GM19099 (cell line): Measurements from ENCODE around the gene TXNRD2.

ENCODE experiments used
- POLR2A ChIP-seq: IDR thresholded peaks from 3 replicates; pipeline ENCODE4 v1.6.1; 2011; ENCODE audit warnings: low read depth; ENCODE audit not compliant: insufficient read length; ENCODE audit errors: extremely low read depth

Gene TXNRD2

DNA sequence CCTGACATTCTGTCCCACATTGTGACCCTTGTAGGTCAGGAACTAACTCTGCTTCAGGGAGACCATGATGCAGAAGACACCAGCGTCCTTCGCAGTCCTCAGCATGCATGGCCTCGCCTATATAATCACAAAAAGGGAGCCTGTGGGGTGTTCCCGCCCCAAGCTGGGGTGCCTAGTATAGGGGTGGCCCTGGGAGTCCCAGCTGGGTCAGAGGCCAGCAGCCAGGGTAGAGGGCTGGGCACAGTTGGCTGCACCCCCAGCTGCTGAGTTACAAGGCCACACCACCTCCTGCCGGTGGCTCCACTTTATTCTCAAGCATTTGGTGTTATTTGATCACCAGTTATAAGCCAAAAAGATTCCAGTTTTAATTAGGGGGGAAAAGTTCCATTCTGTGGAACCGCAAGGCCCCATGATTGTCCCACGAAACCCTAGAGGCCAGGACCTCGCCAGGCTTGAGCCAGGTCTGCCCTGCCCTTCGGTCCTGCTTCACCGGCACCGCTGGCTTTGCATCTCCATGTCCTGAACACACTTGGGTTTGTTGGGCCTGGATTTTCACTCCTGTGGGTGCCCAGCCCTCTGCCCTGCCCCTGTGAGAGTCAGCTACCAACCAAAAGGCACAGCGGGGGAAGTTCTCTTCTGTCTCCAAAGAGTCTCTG is 72.0 kb downstream of the TXNRD2 start:
- no peak for TF ChIP-seq POLR2A

DNA sequence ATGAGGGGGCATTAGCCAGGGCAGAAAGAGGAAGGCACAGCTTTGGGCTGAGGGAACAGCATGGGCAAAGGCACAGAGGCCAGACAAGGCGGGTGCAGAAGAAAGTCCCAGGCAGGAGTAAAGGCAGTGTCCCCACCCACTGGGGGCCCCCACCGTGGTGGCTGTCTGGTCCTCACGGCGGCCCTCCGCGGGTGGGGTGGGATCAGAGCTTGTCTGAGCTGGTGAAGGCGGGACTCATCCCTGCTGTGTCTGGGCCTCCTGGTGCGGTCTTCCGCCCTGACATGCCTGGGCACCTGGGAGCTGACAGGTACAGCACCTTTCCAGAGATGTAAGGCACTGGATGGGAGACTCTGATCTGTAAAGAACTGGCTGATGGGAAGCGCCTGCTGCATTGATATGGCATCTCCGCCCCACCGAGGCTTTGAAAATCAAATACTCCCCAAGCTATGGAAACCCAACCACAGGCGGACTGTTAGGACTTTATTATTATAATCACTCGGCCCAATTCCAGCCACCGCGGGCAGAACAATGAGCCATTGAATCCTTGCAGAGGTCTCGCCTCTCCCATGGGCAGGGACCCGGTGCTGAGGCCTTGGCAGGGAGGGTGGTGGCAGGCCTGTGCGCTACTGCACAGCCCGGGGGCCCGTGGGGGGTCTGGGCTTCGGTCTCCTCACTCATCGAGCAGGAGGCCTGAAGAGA is 72.7 kb downstream of the TXNRD2 start:
- no peak for TF ChIP-seq POLR2A

DNA sequence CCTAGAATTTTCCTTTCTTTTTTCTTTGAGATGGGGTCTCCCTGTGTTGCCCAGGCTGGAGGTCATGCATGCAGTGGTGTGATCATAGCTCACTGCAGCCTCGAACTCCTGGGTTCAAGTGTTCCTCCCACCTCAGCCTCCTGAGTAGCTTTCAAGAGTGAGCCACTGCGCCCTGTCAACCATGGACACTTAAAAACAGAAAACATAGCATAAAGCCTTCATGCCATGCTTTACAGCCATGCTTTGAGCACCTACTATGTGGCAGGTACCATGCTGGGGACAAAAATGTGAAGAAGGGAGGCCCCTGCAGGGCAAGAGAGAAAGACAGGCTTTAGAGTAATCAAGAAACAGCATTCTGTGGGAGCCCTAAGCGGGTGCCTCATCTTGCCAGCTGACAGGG is 73.3 kb downstream of the TXNRD2 start:
- TF ChIP-seq POLR2A: no peak

DNA sequence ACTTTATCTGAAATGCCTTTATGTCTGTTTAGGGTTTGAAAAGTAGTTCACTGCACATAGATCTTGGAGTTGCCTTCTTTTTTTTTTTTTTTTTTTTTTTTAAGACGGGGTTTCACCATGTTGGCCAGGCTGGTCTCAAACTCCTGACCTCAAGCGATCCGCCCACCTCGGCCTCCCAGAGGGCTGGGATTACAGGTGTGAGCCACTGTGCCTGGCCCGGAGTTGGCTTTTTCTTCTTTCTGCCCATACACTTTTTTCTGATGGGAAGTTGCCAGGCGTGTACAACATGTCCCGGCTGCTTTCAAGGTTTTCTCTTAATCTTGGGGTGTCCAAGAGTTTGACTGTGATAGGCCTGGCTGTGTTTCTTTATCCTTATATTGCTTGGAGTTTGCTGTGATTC is 74.0 kb downstream of the TXNRD2 start:
- TF ChIP-seq POLR2A: no peak

DNA sequence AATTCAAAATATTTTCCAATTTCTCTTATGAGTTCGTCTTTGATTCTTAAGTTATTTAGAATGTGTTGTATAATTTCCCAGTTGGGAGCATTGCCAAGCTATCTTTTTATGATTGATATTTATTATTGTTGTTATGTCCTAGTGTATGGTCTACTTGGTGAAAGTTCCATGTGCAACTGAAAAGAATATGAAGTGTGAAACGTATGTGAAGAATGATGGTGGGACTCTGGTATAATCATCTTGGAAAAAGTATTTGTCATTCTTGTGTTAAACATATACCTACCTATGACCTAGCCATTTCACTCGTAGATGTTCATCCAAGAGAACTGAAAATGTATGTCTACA is 75.0 kb downstream of the TXNRD2 start:
- TF ChIP-seq POLR2A: no peak

DNA sequence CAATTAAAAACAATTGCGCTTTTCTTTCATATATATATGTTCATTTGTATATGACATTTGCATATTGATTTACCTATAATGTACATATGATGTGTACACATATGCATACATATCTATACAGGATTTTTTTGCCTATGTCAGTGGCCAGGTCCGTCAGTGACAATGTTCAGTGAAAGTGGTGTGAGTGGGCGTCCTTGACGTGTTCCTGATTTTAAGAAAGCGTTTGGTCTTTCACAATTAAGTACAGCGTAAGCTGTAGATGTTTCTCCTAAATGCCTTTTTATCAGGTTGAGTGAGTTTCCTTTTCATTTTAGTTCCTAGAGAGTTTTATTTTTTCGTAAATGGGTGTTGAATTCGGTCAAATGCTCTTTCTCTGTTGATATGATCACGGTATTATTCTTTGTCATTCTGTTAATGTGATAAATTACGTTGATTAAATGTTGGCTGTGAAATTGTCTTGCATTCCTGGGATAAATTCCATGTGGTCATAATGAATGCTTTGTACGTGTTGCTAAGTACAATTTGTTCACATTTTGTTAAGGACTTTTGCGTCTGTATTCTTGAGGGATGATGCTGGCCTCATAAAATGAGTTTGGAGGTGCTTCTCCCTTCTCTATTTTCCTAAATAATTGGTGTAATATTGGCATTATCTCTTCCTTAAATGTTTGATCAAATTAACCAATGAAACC is 76.3 kb downstream of the TXNRD2 start:
- no peak for TF ChIP-seq POLR2A

DNA sequence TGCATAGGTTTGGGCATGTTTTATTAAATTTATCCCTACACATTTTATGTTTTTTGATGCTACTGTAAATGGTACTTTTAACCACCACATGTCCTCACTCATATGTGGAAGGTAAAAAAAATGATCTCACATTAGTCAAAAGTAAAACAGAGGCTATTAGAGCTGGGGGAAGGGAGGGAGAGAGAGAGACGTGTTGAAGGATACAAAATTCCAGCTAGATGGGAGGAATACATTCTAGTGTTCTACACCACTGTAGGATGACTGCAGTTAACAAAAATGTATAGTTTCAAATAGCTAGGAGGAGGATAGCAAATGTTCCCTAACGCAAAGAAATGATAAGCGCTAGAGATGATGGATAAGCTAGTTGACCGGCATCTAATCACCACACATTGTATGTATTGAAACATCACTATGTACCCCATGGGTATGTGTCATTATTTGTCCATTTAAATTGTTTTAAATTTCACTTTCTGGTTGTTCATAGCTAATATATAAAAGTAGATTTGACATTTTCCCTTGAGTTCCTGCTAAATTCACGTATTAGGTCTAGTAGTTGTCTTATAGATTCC is 77.0 kb downstream of the TXNRD2 start:
- no peak for TF ChIP-seq POLR2A

DNA sequence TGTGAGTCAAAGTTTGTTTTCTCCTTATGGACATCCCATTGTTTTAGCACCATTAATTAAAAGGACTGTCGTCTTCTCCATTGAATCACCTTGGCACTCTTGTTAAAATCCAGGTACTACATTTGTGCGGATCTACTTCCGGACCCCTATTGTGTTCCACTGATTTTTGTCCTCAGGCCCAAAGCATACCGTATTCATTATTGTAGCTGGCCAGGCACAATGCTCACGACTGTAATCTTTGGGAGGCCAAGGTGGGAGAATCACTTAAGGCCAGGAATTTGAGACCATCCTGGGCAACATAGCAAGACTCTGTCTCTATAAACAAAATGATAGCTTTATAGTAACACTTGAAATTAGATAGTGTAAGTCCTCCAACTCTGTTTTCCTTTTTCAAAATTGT is 78.0 kb downstream of the TXNRD2 start:
- TF ChIP-seq POLR2A: no peak

DNA sequence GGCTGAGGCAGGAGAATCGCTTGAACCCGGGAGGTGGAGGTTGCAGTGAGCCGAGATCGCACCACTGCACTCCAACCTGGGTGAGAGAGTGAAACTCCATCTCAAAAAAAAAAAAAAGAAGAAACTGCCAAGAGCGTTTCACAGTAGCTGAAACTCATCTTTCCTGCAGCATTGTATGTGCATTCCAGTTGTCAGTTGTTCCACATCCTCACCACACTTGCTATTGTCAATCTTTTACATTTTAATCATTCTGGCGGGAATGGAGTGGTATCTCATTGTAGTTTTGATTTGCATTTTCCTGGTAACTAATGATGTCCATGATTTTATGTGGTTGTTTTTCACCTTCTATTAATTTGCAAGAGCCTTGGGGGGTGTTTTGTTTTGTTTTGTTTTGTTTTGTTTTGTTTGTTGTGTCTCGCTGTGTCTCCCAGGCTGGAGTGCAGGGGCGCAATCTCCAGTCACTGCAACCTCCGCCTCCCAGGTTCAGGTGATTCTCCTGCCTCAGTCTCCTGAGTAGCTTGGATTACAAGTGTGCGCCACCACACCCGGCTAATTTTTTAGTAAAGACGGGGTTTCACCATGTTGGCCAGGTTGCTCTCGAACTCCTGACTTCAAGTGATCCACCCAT is 78.9 kb downstream of the TXNRD2 start:
- no peak for TF ChIP-seq POLR2A

DNA sequence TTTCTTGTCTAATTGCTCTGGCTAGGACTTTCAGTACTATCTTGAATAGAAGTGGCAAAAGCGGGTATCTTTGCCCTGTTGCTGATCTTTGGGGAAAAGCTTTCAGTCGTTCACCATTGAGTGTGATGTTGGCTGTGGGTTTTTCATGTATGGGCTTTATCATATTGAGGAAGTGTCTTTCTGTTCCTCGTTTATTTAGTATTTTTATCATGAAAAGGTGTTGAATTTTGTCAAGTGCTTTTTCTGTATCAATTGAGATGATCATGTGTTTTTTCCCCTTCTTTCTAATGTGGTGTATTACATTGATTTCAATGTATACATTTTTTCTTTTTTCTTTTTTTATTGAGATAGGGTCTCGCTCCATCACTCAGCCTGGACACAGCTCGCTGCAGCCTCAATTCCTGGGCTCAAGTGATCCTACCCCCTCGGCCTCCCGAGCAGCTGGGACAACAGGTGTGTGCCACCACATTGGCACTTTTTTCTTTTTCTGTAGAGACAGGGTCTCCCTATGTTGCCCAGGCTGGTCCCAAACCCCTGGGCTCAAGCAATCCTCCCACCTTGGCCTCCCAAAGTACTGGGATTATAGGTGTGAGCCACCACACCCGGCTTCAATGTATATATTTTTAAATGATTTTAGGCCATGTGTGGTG is 81.6 kb downstream of the TXNRD2 start:
- TF ChIP-seq POLR2A: no peak

DNA sequence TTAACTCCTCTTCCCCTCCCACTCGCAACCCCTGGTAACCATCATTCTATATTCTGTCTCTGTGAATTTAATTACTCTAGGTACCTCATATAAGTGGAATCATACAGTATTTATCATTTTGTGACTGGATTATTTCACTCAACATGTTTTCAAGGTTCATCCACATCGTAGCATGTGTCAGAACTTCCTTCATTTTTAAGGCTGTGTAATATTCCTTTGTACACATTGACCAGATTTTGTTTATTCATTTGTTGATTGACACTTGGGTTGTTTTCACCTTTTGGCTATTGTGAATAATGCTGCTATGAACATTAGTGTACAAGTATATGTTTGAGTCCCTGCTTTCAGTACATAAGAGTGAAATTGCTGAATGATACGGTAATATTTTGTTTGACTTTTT is 84.2 kb downstream of the TXNRD2 start:
- TF ChIP-seq POLR2A: no peak

DNA sequence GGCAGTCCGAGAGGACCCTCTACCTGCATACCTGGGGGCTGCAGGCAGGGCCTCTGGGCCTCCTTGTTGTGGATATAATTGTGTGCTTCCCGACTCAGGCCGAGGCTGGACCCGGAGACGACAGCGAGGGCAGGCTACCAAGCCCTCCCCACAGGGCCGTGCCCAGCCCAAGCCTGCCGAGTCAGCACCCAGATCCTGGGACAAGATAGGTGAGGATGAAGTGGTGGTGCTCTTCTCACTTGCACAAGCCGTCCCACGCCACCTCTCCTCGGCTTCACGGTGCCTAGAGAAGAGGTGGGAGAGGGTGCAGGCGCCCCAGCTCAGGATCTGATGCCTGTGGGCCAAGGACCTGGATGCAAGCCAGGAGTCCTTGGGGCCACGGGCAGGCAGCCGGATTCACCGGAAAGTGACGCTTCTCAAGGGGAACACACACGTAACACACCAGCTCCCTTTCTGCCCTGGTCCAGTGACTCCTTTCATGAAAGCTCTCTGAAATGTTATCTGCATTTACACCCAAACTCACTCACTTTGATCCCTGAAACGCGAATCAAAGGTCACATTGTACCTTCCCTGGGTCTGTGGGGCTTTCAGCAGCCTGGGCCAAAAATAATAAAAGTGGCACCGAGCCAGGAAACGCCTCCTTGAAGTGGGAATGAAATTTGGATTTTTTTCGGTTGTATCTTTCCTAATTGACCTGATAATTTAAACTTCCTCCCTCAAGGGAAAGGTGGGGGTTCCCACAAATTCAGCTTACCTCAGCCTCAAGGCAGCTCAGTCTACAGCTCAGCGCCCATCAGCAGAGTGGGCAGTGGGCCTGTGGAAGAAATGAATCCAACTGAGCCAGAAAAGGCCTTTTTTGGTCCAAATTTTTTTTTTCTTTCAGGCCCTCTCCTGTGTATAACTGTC is 85.9 kb downstream of the TXNRD2 start:
- TF ChIP-seq POLR2A: peak; percentile 33

DNA sequence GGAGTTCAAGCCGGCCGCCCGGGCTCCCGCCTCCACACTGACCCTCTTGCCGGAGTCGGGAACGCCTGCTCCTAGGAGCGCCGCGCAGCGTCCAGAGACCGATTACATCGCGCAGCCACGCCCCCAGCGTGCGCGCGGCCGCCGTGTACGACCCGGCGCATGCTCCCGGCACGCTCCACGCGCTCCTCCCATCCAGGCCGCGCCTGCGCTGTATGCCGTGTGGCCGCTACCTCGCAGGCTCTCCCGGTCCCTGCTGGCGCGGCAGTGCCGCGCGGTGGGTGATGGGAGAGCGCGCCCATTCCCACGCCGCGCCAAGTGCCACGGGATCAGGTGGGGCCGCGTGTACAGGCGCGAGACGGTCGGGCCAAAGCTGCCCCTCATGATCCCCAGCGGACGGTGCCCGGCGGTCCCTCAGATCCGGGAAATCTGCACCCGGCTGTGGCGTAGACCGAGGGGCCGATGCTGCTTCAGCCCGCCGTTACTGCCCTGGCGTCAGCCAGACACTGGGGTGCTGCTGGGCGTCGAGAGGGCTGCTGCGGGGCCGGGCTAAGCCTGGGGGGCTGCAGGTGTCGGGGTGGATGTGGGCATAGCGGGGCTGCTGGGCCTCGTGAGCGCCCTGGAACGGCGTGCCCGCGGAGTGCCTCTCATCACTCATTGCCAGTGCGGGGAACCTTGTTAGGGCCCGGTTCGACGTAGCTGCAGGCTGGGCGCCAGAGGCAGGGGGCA is 86.7 kb downstream of the TXNRD2 start, which contains the start of the genes GNB1L and RTL10:
Gene GNB1L, minus strand, starts transcription at position 97 of the 726 bp plus-strand sequence. CDS start 33,519 bp downstream, outside the sequence.
Gene RTL10, minus strand, starts transcription at position 97 of the 726 bp plus-strand sequence. CDS start 2,613 bp downstream, outside the sequence.
- TF ChIP-seq POLR2A: peak; percentile 98
